Esophagus mucosa (tissue), 1 donor: ENCODE measurements around the gene FANCL. TPM values are rescaled to one million over a fixed set of nuclear protein-coding genes. Genes with fewer than 3 reads are reported as not detected.
"Not testable (repeated sequence)": the region's sequence is repeated elsewhere in the genome, so short reads cannot be mapped to it uniquely, and the experiment has no call there.

Source experiments
- ATAC-seq: fragments of 200-7000 bp; cut with Tn5 transposase; one replicate; pipeline ENCODE4 v1.9.1; 2020
- total RNA-seq: library from RNA; stranded (reverse); gene quantifications from one replicate; pipeline ENCODE4 v1.2.4, GENCODE V29; 2023
- donor health status: DM: yes; HTN: yes; CAD: no.

FANCL gene
- total RNA-seq, 1 donor from 2014 or later = 9.2 TPM

- no peak for ATAC-seq
These were observed 36.7 kb downstream of the FANCL start for GRCh38 chr2:58204195-58204959.

GRCh38 chr2:58203018-58203417, 38.1 kb downstream of the FANCL start:
- ATAC-seq = no peak

- no peak for ATAC-seq
These were observed 38.7 kb downstream of the FANCL start for GRCh38 chr2:58202404-58202803.

DNA sequence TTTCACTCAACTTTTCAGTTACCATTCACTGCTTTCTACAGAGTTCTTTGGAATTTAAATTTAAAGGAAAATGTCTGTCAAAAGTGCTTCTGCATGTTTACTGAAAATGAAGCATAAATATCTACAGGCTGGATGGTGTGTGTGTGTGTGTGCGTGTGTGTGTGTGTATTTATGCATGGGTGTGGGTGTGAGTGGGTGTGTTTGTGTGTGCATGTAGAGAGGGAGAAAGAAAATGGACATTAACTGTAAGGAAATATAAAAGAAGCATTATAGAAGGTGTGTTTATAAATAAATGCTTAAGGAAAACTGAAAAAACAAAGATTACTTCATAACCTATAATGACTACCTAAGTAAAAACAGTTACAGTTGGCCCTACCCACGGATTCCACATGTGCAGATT, 43.2 kb downstream of the FANCL start:
- no peak for ATAC-seq

- ATAC-seq = no peak
These were observed 45.5 kb downstream of the FANCL start for GRCh38 chr2:58195662-58196061.

GRCh38 chr2:58194458-58194857, 46.7 kb downstream of the FANCL start:
- no peak for ATAC-seq

GRCh38 chr2:58187022-58187421, 54.1 kb downstream of the FANCL start:
- ATAC-seq = not testable (repeated sequence)

GRCh38 chr2:58186501-58186900, 54.6 kb downstream of the FANCL start:
- ATAC-seq = no peak

DNA sequence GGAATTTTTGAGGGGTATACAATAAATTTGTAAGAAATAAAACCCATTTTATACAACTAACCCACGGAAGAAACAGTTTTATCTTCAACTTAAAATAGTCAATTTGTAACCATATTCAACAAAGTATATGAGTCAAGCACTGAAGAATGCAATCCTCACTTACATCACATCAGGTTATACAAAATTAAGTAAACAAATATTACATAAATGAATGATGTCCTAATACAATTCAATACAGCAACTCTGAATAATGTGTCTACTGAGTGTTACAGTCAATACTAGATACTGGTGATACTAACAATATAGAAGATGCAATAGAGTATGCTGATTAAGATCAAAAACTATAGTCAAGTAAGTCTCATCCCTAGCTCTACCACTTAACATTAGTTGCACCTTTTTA, 58.6 kb downstream of the FANCL start:
- no peak for ATAC-seq

- ATAC-seq = no peak
These were observed 60.5 kb downstream of the FANCL start for GRCh38 chr2:58180635-58181034.

DNA sequence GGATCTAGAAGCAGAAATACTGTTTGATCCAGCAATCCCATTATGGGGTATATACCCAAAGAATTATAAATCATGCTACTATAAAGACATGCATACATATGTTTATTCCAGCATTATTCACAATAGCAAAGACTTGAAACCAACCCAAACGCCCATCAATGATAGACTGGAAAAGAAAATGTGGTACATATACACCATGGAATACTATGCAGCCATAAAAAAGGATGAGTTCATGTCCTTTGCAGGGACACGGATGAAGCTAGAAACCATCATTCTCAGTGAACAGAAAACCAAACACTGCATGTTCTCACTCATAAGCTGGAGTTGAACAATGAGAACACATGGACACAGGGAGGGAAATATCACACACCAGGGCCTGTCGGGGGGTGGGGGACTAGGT, 61.0 kb downstream of the FANCL start:
- ATAC-seq = not testable (repeated sequence)

GRCh38 chr2:58177187-58177586, 63.9 kb downstream of the FANCL start:
- ATAC-seq = not testable (repeated sequence)

DNA sequence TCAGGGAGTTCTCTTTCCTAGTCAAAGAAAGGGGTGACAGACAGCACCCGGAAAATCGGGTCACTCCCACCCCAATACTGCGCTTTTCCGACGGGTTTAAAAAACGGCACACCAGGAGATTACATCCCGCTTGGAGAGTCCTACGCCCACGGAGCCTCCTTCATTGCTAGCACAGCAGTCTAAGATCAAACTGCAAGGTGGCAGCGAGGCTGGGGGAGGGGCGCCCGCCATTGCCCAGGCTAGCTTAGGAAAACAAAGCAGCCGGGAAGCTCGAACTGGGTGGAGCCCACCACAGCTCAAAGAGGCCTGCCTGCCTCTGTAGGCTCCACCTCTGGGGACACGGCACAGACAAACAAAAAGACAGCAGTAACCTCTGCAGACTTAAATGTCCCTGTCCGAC, 69.3 kb downstream of the FANCL start:
- ATAC-seq = not testable (repeated sequence)

DNA sequence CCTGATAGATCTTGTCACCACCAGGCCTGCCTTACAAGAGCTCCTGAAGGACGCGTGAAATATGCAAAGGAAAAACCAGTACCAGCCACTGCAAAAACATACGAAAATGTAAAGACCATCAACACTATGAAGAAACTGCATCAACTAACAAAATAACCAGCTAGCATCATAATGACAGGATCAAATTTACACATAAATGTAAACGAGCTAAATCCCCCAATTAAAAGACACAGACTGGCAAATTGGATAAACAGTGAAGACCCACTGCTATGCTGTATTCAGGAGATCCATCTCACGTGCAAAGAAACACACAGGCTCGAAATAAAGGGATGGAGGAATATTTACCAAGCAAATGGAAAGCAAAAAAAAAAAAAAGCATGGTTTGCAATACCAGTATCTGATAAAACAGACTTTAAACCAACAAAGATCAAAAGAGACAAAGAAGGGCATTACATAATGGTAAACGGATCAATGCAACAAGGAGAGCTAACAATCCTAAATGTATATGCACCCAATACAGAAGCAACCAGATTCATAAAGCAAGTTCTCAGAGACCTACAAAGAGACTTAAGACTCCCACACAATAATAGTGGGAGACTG, 70.7 kb downstream of the FANCL start:
- ATAC-seq = not testable (repeated sequence)

GRCh38 chr2:58169845-58170244, 71.3 kb downstream of the FANCL start:
- not testable (repeated sequence) for ATAC-seq

DNA sequence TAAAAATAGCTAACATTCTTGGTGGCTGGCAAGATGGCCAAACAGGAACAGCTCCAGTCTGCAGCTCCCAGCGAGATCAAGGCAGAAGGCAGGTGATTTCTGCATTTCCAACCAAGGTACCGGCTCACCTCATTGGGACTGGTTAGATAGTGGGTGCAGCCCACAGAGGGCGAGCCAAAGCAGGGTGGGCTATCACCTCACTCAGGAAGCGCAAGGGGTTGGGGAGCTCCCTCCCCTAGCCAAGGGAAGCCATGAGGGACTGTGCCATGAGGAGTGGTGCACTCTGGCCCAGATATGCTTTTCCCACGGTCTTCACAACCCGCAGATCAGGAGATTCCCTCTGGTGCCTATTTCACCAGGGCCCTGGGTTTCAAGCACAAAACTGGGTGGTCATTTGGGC, 73.0 kb downstream of the FANCL start:
- not testable (repeated sequence) for ATAC-seq

- ATAC-seq = no peak
These were observed 77.2 kb downstream of the FANCL start for GRCh38 chr2:58163913-58164312.

DNA sequence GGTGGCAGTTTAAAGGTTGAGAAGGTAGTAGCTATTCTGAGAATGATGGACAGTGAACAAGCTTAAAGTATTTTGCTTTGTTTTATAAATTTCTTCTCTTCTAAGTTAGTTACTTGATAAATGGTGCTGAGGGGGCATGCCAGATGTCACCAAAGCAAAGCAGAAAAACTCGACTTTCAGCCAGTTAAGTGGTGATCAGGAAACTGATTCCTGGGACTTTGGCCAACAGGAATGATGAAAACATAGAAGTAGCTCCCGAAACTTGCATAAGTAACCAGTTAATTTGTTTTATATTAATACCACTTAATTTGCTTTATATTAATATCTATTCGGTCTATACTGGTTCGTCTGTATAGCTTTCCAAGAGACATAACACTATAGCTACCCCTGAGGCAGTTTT, 82.6 kb downstream of the FANCL start:
- no peak for ATAC-seq

GRCh38 chr2:58157754-58158153, 83.4 kb downstream of the FANCL start:
- no peak for ATAC-seq

GRCh38 chr2:58156780-58157179, 84.3 kb downstream of the FANCL start:
- ATAC-seq = no peak

DNA sequence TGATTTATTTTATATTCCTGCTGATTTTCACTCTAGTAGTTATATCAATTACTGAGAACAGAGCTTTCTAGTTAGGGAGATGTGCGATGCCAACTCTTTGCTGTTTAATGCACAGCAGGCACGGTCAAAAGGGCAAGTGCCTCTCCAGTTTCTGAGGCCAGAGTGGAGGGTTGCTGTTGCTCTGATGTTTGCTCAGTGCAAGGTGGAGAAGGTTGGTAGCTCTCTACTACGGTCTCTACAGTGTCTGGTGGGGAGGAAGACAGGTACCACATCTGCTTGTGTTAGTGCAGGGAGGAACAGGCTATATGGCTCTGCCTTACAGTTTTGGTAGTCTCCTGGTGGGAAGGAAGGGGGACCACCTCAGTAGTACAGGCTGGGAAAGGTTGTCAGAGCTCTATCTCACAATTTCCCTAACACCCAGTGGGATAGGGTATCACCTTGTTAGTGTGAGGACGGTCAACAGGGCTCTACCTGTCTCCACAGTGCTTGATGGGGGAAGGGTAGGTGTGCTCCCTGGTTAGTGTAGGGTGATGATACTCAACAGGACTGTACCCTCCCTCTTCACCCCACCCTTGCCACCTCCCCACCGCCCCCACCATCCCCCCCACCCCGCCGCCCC, 85.9 kb downstream of the FANCL start:
- ATAC-seq = peak; percentile 17

- ATAC-seq = peak; percentile 54
These were observed 94.4 kb downstream of the FANCL start for GRCh38 chr2:58146707-58147106.

DNA sequence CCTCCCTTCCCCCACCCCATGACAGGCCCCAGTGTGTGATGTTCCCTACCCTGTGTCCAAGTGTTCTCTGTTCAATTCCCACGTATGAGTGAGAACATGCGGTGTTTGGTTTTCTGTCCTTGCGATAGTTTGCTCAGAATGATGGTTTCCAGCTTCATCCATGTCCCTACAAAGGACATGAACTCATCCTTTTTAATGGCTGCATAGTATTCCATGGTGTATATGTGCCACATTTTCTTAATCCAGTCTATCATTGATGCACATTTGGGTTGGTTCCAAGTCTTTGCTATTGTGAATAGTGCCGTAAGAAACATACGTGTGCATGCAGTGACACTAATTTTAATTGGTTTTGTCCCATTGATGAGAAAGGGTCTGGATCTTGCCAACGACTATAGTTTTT, 95.4 kb downstream of the FANCL start:
- ATAC-seq = not testable (repeated sequence)

DNA sequence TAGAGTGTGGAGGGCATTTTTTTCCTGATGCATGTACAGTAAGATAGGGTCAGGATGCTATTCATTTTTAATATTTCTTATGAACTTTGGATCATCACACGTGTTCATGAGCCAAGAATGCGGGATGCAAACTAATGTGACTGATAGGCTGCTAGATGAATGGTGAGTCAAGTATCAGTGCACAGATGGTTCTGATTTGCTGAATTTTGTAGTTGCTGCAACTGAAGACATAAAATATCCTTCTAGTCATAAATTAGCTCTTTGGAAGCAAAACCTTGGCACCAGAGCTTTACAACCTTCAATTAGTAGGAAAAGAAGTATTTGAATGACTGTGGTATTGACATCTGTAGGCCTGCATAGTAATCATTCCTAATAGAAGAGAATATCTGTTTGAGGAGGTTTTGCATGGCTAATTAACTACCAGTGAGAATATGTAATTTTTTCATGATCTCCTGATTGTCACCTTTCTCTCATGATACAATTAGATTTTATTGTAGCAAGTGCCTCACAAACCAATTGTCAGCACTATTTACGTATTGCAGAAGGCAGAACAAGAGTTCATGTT, 100.5 kb downstream of the FANCL start:
- no peak for ATAC-seq
